Activated CD4-positive, CD25-positive, alpha-beta regulatory T cell treated with anti-CD3 and anti-CD28 coated beads, Interleukin-2, amount 50 U/mL, for 72 hours (primary cell): ENCODE data around the gene TTI1.

ENCODE experiments used
- DNase-seq: peaks from one replicate; pipeline ENCODE4 v3.0.0; 2021

Gene TTI1

DNA sequence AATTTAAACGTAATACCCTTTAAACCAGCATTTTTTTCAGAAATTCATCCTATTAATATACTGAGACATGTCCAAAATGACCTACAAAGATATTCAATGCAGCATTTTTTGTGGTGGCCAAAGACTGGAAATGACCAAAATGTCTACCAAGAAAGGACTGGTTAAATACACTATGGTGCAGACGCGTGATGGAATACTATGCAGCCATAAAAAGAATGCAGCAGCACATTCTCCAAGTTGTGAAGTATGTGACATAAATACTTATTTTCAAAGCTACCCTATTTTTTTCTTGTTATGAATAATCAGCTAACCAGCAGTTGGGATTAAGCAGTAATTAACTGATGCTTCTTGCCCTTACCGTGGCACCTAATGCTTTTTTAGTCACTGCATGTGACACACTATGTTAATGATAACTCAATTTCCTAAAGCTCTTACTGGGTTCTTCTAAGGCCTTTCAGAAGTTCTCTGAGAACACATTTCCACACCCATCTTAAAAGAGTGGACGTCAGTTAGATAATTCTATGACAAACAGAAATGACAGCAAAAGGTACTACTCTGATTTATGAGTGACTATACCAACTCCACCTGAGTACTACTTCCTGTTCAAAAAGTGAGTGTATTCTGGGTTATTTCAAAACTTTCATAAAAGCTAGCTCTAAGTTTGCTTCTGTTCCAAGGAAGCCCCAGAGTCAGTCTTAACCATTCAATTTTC is 24.9 kb downstream of the TTI1 start:
- DNase-seq: no peak

- DNase-seq: no peak
Measured at GRCh38 chr20:38007526-38007925, 25.7 kb downstream of the TTI1 start.

GRCh38 chr20:38005903-38006302 is 27.4 kb downstream of the TTI1 start:
- no peak for DNase-seq

- DNase-seq: no peak
Measured at GRCh38 chr20:38004416-38004815, 28.8 kb downstream of the TTI1 start.

GRCh38 chr20:38002422-38002821 is 30.8 kb downstream of the TTI1 start:
- no peak for DNase-seq

- no peak for DNase-seq
Measured at GRCh38 chr20:38001981-38002380, 31.3 kb downstream of the TTI1 start.

- no peak for DNase-seq
Measured at GRCh38 chr20:38001173-38001875, 31.9 kb downstream of the TTI1 start.

DNA sequence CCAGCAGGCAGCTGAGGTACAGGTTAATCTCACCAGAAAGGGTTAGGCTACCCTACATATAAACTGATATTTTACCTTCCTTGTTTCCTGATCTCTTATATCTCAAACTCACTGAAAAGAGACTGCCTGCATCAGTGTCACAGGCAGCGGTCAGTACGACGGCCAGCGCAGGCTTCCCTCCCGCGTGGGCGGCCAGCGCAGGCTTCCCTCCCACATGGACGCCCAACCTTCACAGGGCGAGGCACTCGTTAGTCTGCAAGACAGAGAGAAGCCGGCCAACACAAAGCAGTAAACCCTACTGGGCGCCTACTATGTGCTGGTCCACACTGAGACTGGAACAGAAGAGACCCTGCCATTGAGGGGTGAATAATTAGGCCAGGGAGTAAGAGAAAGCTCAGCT is 33.0 kb downstream of the TTI1 start:
- DNase-seq: no peak

- no peak for DNase-seq
Measured at GRCh38 chr20:37999526-38000263, 33.6 kb downstream of the TTI1 start.

DNA sequence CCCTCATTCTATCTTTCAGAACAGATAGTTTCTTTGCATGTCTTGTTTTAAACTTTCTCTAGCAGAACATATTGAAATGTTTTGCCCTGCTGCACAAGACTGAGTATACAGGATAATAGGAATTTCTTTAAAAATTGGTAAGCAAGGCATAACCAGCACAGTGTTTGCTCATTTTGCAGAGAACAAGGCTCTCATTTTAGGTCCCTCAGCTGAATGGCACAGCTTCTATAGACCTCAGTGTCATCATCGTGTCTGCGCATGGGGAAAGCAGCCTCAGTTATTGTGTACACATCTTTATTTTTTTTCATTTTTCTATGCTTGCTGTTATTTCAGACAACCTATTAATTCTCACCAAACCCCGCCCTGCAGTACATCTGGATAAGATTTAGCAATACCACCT is 35.7 kb downstream of the TTI1 start:
- no peak for DNase-seq

- no peak for DNase-seq
Measured at GRCh38 chr20:37995856-37996605, 37.2 kb downstream of the TTI1 start.

DNA sequence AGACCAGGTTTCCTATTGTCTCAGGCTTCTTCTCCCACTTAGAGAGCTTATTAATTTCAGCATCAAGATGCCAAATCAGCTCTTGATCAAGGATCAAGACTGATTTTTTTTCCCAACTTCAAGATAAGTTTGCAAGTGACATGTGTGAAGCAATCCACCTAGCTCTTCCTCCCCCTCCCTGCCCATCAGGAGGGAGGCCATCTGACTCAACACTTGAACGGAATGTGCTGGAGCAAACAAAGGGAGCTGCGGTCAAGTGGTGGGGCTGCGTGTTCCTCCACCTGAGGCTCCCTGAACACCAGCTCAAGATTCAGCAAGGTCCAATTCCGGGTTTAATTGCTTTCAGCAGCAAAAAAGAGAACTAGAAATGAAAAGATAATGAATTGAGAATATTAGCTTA is 38.7 kb downstream of the TTI1 start:
- DNase-seq: no peak

DNA sequence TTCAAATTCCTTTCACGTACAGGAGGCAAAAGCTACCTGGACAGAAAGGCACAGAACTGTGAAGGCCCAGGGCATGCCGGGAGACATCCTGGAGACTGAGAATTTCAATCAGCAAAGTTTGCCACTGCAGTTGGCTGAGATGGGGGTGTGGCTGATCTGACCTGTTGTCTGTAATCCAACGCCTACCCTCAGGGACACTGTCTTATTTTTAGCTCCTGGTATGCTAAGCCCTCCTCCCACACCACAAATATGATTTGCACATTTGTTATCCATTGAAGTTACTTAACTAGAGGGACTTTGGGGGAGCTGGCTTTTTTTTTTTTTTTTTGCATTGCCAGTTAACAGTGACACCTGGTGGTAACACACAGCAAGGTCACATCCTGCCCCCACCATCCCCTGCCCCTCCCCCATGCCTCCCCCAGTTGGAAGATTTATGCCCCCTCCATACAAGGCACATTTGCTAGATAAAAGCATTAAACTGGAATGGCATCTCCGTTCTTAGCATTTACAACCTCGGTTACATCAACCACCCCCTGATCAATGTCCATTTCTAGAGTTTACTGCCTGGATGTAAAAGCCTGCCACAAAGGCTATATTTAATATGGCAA is 40.4 kb downstream of the TTI1 start:
- no peak for DNase-seq

DNA sequence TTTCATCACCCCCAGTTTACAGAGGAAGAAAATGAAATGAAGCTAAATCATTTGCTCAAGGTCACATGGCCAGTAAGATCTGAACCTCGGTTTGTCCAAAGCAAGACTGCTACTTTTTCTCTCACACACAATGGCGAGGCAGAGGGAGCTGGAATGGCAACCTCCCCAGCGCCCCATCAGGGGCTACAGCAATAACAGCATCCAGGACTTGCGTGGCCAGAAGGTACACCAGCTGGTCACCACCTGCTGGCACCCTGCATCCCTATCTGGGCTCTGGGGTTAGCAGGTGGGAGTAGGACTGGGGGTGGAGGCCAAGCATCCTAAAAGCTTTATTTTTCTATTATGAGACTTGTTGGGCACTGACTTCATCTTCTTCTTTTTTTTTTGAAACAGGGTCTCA is 41.3 kb downstream of the TTI1 start:
- DNase-seq: no peak

DNA sequence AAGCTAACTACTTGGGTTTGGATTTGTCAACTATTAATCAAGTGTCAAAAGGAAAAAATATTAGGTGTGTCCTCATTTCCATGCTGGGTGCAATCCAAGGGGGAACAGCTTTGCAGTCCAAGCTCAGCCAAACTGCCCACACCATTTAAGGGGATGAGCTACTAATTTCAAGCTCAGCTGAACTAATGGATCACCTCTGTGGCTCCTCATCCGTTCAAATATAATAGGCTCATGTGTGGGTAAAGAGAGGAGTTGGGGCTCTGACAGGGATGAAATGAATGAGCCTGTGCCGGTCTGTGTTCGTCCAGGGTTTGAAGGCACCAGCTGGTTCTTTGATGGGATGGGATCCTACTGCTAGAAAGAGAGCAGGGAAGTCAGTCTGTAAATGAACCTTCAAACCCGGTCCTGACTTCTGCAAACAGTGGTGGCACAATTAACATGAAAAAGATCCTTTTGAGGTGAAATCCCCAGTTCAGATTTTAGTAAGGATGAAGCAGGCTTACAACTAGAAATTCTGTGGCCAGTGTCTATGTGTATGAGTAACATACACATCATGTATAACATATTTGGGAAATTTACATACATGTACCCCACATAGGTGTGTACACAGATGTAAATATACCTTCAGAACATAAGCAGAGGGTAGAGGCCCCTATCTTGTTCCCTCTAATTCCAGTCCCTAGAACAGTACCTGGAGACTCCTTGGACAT is 41.9 kb downstream of the TTI1 start:
- no peak for DNase-seq

- peak; percentile 54 for DNase-seq
Measured at GRCh38 chr20:37990571-37991151, 42.6 kb downstream of the TTI1 start.

DNA sequence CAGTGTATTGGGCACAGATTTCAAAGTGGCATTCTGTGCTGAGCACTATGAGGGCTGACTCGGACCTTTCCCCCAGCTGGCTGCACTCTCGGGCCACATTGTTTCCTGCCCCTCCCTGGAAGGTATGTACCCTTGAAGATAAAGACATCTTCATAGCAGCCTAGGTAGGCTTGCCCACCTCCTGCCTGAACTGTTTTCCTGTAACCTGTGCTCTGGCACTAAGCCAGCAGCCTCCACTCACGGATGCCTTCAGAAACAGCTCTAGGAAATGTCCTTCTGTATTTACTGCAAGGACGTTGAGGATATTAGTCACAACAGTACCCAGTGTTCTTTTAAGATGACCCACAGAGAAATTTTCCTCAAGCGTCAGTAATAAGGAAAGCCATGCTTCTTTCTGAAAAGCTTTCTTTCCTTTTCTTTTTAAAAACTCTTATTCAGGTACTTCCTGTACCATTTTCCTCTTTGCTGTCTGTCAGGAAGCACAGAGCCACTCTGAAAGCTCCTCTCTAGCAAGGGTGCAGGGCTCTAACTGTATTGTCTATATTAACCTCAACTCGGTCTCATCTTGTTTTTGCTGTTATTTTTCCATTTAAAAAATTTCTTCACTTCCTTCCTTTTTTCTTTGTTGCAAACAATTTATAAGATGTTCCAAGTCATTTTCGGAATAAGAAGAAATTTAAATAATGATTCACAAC is 43.5 kb downstream of the TTI1 start:
- no peak for DNase-seq

- DNase-seq: no peak
Measured at GRCh38 chr20:37988306-37988954, 44.8 kb downstream of the TTI1 start.

DNA sequence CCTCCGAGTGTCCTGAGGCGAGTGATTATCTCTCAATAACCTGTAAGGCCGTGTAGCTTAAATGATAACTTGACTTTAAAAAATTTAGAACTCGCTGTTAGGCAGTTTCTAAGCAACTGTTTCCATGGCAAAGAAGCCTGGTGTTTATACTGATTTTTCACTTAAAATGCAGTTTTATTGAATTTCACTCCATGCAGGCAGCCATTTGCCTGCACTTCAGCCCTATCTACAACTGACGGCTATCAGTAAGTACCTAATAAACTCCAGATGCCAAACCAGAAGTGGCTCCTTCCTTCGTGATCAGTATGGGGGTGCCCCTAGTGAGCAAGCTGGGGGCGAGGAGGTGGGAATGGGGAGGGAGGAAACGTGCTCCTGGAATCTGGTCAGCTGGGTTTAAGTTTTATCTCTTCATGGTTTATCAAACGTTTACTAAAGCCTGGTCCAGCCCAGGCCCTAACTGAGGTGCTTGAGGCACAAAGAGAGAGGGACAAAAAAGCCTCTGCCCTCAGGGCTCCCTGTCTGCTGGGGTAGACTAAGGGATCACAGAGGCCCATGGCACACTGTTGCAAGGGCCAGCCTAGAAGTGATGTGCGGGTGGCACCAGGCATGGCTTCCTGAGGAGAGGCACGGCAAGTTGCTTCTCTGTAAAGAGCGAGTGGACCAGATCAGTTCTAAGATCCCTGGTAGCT is 45.5 kb downstream of the TTI1 start:
- DNase-seq: no peak
